ENCODE results near the gene NAA38.
"Not testable (repeated sequence)": the region's sequence is repeated elsewhere in the genome, so short reads cannot be mapped to it uniquely, and the experiment has no call there.

The NAA38 gene

DNA sequence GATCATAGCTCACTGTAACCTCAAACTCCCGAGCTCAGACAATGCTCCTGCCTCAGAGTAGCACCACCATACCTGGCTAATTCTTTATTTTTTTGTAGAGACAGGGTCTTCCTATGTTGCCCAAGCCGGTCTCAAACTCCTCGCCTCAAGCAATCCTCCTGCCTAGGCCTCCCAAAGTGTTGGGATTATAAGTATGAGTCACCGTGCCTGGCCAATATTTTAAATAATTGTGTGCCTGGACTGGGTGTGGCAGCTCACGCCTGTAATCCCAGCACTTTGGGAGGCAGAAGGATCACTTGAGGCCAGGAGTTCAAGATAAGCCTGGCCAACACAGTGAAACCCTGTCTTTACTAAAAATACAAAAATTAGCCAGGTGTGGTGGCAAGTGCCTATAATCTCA lies 7.0 kb upstream of the NAA38 start:
- CTCF ChIA-PET = interaction anchor here (0.9 to 14.4 kb wide), 20 partner anchors 7 to 192 kb away, joined by 3 to 141 read pairs (median 6); partner anchors contain the start of genes CHD3, NAA38 and RNF227
- peaks cover 46 to 79% of the 10 kb centered on the region in 2 experiments for H3K36me3 ChIP-seq (ENCODE audit: control insufficient read depth in 2 of 2, insufficient read depth in 1 of 2, low read length in 2 of 2)
- POLR2A ChIA-PET = interaction anchor here (0.7 kb wide), 1 partner anchor 281 kb away, joined by 4 read pairs; the partner anchor contains the start of gene MPDU1
- TF ChIP-seq KLF1 (tag by site-specific recombination; IDR thresholded peaks at IDR 0.05) = peak; percentile 40; the same call in 1 of the 2 replicates
- TF ChIP-seq ZNF121 (tag by site-specific recombination; IDR thresholded peaks at IDR 0.05) = peak; percentile 72; the same call in 1 of the 2 replicates
- not testable (repeated sequence) for H3K4me1 ChIP-seq (ENCODE audit: control insufficient read depth, insufficient read depth, low read length); H3K4me3 ChIP-seq (ENCODE audit: low read depth, low read length); H3K27ac ChIP-seq (ENCODE audit: extremely low read depth, low read depth, low read length); H3K9me3 ChIP-seq (ENCODE audit: control insufficient read depth, insufficient read depth, low read depth, low read length)

- Histone ChIP-seq H3K36me3 (ENCODE audit: control insufficient read depth in 2 of 2, insufficient read depth in 1 of 2, low read length in 2 of 2) (peaks cover 45 to 73% of the 10 kb centered on the region in 2 experiments), H3K4me1 (ENCODE audit: control insufficient read depth, insufficient read depth, low read length) (peaks cover 5% of the 10 kb centered on the region), H3K27ac (ENCODE audit: extremely low read depth, low read depth, low read length) (no peak overlapping the region), H3K4me3 (ENCODE audit: low read depth, low read length) (no peak overlapping the region), H3K9me3 (ENCODE audit: control insufficient read depth, insufficient read depth, low read depth, low read length) (no peaks in the 10 kb centered on the region)
- ChIA-PET POLR2A (interaction anchor here (0.7 kb wide), 1 partner anchor 254 kb away, joined by 4 read pairs; no protein-coding TSS in a partner anchor), CTCF (interaction anchor here (0.6 to 14.4 kb wide), 35 partner anchors 10 to 407 kb away, joined by 3 to 141 read pairs (median 5); partner anchors contain the start of genes CHD3 and RNF227)
- TF ChIP-seq ZNF610 (tag by site-specific recombination; IDR thresholded peaks at IDR 0.05; ENCODE audit: borderline replicate concordance) (no peak), ZNF335 (tag by site-specific recombination; conservative IDR thresholded peaks at IDR 0.05) (peak; percentile 50), ZEB2 (tag by site-specific recombination; IDR thresholded peaks at IDR 0.05) (peak; percentile 20; the same call in 1 of the 2 replicates), KLF8 (tag by site-specific recombination; IDR thresholded peaks at IDR 0.05) (peak; percentile 20; the same call in 1 of the 2 replicates), IKZF3 (tag by site-specific recombination; IDR thresholded peaks at IDR 0.05) (peak; percentile 94), ZNF654 (tag by site-specific recombination; IDR thresholded peaks at IDR 0.05; ENCODE audit: low read depth) (peak; percentile 89), ZNF341 (tag by site-specific recombination; IDR thresholded peaks at IDR 0.05; ENCODE audit: low read depth) (0 out of 2 replicates have a peak, but pooled peaks have one; percentile 21), CTCF (tag by site-specific recombination; IDR thresholded peaks at IDR 0.05) (peak; percentile 67), ZNF155 (tag by site-specific recombination; IDR thresholded peaks at IDR 0.05) (no peak), ZNF561 (tag by site-specific recombination; IDR thresholded peaks at IDR 0.05; ENCODE audit: borderline replicate concordance) (0 out of 2 replicates have a peak, but pooled peaks have one; percentile 41), PATZ1 (tag by site-specific recombination; IDR thresholded peaks at IDR 0.05) (0 out of 2 replicates have a peak, but pooled peaks have one; percentile 32), ZNF768 (tag by site-specific recombination; IDR thresholded peaks at IDR 0.05) (no peak)
- TF ChIP-seq, protein P1, sequence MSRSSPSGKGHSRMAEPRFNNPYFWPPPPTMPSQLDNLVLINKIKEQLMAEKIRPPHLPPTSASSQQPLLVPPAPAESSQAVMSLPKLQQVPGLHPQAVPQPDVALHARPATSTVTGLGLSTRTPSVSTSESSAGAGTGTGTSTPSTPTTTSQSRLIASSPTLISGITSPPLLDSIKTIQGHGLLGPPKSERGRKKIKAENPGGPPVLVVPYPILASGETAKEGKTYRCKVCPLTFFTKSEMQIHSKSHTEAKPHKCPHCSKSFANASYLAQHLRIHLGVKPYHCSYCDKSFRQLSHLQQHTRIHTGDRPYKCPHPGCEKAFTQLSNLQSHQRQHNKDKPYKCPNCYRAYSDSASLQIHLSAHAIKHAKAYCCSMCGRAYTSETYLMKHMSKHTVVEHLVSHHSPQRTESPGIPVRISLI (tag by site-specific recombination; IDR thresholded peaks at IDR 0.05) = peak; percentile 96
- TF ChIP-seq, protein P2, sequence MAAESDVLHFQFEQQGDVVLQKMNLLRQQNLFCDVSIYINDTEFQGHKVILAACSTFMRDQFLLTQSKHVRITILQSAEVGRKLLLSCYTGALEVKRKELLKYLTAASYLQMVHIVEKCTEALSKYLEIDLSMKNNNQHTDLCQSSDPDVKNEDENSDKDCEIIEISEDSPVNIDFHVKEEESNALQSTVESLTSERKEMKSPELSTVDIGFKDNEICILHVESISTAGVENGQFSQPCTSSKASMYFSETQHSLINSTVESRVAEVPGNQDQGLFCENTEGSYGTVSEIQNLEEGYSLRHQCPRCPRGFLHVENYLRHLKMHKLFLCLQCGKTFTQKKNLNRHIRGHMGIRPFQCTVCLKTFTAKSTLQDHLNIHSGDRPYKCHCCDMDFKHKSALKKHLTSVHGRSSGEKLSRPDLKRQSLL (tag by site-specific recombination; IDR thresholded peaks at IDR 0.05) = no peak
Observed at GRCh38 chr17:7862692-7863437, 5.5 kb upstream of the NAA38 start.

Data from HEK293 (cell line).